ENCODE data around the gene INSR. TPM values are rescaled to one million over a fixed set of nuclear protein-coding genes. Genes with fewer than 3 reads are reported as not detected.

INSR gene
- total and polyA plus RNA-seq, 2 experiments from 2014 or later, result 6.2 to 11.7 TPM

DNA sequence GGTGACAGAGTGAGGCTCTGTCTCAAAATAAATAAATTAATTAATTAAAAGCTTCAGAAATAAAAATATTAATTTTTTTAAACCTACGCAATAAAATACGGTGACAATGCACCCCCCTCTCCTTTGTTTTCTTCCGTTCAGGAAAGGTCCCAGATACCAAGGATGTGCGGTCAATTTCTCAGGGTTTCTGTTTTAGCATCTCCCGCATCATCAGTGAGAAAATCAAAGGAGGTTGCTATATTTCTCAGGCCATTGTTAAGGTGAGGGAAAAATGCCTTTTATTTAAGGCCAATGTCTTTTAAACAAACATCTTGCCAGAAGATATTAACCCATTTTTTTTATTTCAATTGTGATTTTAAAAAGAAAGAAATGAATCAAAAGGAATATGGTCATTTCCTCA, 111.7 kb downstream of the INSR start:
- TF ChIP-seq EZH2 (IDR thresholded peaks at IDR 0.05; ENCODE audit: insufficient read depth, poor library complexity, severe bottlenecking) (no peak), EZH2phosphoT487 (IDR thresholded peaks at IDR 0.05; ENCODE audit: insufficient read depth, low read depth) (no peak)
- Histone ChIP-seq H3K9ac (peak overlapping the region; percentile 61), H4K20me1 (ENCODE audit: insufficient read depth) (no peaks in the 10 kb centered on the region), H3K27me3 (replicated peaks; ENCODE audit: insufficient read depth) (no peaks in the 10 kb centered on the region), H3K4me3 (peak overlapping the region; percentile 51; the same call in 1 of the 2 replicates), H2AFZ (no peak overlapping the region), H3K4me2 (ENCODE audit: unreplicated experiment) (peak overlapping the region; percentile 63), H3K79me2 (ENCODE audit: insufficient read depth) (no peaks in the 10 kb centered on the region), H3K36me3 (ENCODE audit: low read depth) (no peaks in the 10 kb centered on the region), H3K9me3 (ENCODE audit: low read depth) (no peaks in the 10 kb centered on the region), H3K9me2 (ENCODE audit: insufficient read depth) (no peaks in the 10 kb centered on the region), H3K4me1 (ENCODE audit: insufficient read depth) (peaks cover 21% of the 10 kb centered on the region), H3K27ac (peak overlapping the region; percentile 56), H3F3A (ENCODE audit: insufficient read depth) (peaks cover 11% of the 10 kb centered on the region)
- in situ Hi-C loops (cut with MboI), result no loop called here
- 89 to 95% methylated on average over 5 of the region's 5 CpGs for WGBS, 2 experiments (ENCODE audit: low coverage in 1 of 2, low lambda C conversion rate in 2 of 2, missing lambda C conversion rate in 2 of 2)
- no peak for DNase-seq

DNA sequence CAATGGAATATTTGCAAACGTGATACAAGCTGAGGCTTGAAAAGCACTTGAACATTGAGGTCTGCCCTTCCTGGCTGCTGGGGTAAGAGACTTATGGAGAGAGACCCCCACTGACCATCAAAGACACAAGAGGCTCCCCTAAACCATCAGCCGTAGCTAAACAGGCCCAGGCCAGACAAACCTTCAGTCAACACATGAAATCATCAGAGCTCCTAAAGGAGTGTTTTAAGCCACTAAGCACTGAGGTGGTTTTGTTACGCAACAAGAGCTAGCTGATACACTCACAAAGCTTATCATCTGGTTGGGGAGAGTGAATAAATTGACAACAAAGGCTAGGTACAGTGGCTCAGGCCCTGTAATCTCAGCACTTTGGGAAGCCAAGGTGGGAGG, 114.3 kb downstream of the INSR start:
- Histone ChIP-seq H3K27me3 (replicated peaks; ENCODE audit: insufficient read depth) (no peaks in the 10 kb centered on the region), H3K4me2 (ENCODE audit: unreplicated experiment) (no peak overlapping the region), H3K79me2 (ENCODE audit: insufficient read depth) (no peaks in the 10 kb centered on the region), H2AFZ (no peak overlapping the region), H3K4me3 (no peak overlapping the region), H3K9me2 (ENCODE audit: insufficient read depth) (no peaks in the 10 kb centered on the region), H3K9me3 (ENCODE audit: low read depth) (no peaks in the 10 kb centered on the region), H3K27ac (no peak overlapping the region), H3K9ac (no peak overlapping the region), H3K4me1 (ENCODE audit: insufficient read depth) (peaks cover 21% of the 10 kb centered on the region), H3F3A (ENCODE audit: insufficient read depth) (peaks cover 11% of the 10 kb centered on the region), H3K36me3 (ENCODE audit: low read depth) (no peaks in the 10 kb centered on the region), H4K20me1 (ENCODE audit: insufficient read depth) (no peaks in the 10 kb centered on the region)
- in situ Hi-C loops (cut with MboI), result no loop called here
- DNase-seq, result no peak
- WGBS, 2 experiments (ENCODE audit: low coverage in 1 of 2, low lambda C conversion rate in 2 of 2, missing lambda C conversion rate in 2 of 2), result 65 to 68% methylated on average over 3 of the region's 3 CpGs
- TF ChIP-seq EZH2phosphoT487 (IDR thresholded peaks at IDR 0.05; ENCODE audit: insufficient read depth, low read depth), result no peak
- TF ChIP-seq EZH2 (IDR thresholded peaks at IDR 0.05; ENCODE audit: insufficient read depth, poor library complexity, severe bottlenecking), result no peak

DNA sequence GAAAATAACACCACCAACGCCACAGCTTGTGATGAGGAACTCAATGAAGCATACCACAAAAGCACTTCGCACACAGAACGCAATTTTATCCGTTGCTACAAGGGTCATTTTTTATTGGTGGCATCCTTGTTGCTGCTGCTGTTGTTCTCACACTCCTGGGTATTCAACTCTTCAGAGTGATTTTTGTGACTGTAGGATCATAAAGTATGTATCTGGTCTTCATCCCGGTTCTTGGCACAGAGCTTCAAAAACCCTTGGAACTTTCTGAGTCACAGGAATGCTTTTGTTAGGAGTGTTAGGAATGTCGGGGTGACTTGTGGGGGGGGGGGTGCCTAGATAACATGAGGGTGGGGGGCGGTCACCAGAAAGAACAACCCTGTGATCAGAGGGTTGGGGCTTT, 116.3 kb downstream of the INSR start:
- Histone ChIP-seq H4K20me1 (ENCODE audit: insufficient read depth) (no peaks in the 10 kb centered on the region), H3K9me3 (ENCODE audit: low read depth) (no peaks in the 10 kb centered on the region), H3K79me2 (ENCODE audit: insufficient read depth) (no peaks in the 10 kb centered on the region), H3K4me2 (ENCODE audit: unreplicated experiment) (no peak overlapping the region), H3K36me3 (ENCODE audit: low read depth) (no peaks in the 10 kb centered on the region), H3K9me2 (ENCODE audit: insufficient read depth) (no peaks in the 10 kb centered on the region), H3K4me1 (ENCODE audit: insufficient read depth) (peaks cover 14% of the 10 kb centered on the region), H3K9ac (no peak overlapping the region), H2AFZ (no peak overlapping the region), H3K4me3 (no peak overlapping the region), H3K27ac (0 out of 2 replicates have a peak overlapping the region, but pooled peaks have one; percentile 26), H3K27me3 (replicated peaks; ENCODE audit: insufficient read depth) (no peaks in the 10 kb centered on the region), H3F3A (ENCODE audit: insufficient read depth) (peaks cover 8% of the 10 kb centered on the region)
- TF ChIP-seq EZH2phosphoT487 (IDR thresholded peaks at IDR 0.05; ENCODE audit: insufficient read depth, low read depth) (no peak), EZH2 (IDR thresholded peaks at IDR 0.05; ENCODE audit: insufficient read depth, poor library complexity, severe bottlenecking) (no peak)
- DNase-seq, result peak; percentile 64
- in situ Hi-C loops (cut with MboI), result no loop called here
- WGBS, 2 experiments (ENCODE audit: low coverage in 1 of 2, low lambda C conversion rate in 2 of 2, missing lambda C conversion rate in 2 of 2), result 48 to 49% methylated on average over 6 to 7 of the region's 7 CpGs

DNA sequence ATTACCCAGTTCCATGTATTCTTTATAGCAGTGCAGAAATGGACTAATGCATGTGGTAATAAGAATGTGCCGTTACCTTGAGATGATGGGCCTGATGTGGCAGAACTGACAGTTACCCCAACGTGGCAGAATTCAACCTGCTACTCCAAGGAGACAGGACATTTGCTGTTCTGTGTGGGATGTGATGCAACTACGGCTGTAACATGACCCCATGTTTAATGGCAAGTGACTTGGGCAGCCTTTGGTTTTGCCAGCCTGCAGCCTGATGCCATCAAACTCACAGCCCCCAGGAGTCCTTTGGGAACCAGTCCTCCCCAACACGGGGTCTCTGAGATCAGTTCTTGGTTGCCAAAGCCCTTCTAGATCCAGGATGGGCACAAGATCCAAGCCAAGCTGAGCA, 117.4 kb downstream of the INSR start:
- Histone ChIP-seq H3K27me3 (replicated peaks; ENCODE audit: insufficient read depth) (no peaks in the 10 kb centered on the region), H3K9me2 (ENCODE audit: insufficient read depth) (no peaks in the 10 kb centered on the region), H3K9ac (no peak overlapping the region), H3K27ac (no peak overlapping the region), H3K9me3 (ENCODE audit: low read depth) (no peaks in the 10 kb centered on the region), H3K4me3 (no peak overlapping the region), H3K4me1 (ENCODE audit: insufficient read depth) (peaks cover 8% of the 10 kb centered on the region), H3F3A (ENCODE audit: insufficient read depth) (peaks cover 4% of the 10 kb centered on the region), H3K79me2 (ENCODE audit: insufficient read depth) (no peaks in the 10 kb centered on the region), H3K4me2 (ENCODE audit: unreplicated experiment) (no peak overlapping the region), H2AFZ (no peak overlapping the region), H4K20me1 (ENCODE audit: insufficient read depth) (no peaks in the 10 kb centered on the region), H3K36me3 (ENCODE audit: low read depth) (no peaks in the 10 kb centered on the region)
- WGBS, 2 experiments (ENCODE audit: low coverage in 1 of 2, low lambda C conversion rate in 2 of 2, missing lambda C conversion rate in 2 of 2), result 91 to 97% methylated on average over 4 of the region's 4 CpGs
- DNase-seq, result no peak
- TF ChIP-seq EZH2phosphoT487 (IDR thresholded peaks at IDR 0.05; ENCODE audit: insufficient read depth, low read depth), result no peak
- TF ChIP-seq EZH2 (IDR thresholded peaks at IDR 0.05; ENCODE audit: insufficient read depth, poor library complexity, severe bottlenecking), result no peak
- in situ Hi-C loops (cut with MboI), result no loop called here

DNA sequence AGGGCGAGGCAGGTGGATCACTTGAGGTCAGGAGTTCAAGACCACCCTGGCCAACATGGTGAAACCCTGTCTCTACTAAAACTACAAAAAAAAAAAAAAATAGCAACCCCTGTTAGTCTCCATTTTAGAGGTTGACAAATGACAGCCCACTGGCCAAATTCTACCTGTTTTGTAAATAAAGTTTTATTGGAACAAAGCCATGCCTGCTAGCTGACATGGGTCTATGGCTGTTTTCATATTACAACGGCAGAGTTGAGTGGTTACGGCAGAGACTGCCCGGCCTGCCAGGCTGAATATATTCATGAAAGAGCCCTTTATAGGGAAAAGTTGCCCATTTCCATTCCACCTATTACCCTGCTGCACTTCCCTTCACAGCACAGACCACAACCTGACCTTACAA, 121.4 kb downstream of the INSR start:
- Histone ChIP-seq H3K27me3 (replicated peaks; ENCODE audit: insufficient read depth) (no peaks in the 10 kb centered on the region), H3K36me3 (ENCODE audit: low read depth) (0 out of 2 replicates have a peak, but pooled peaks cover 6% of the 10 kb centered on the region), H3F3A (ENCODE audit: insufficient read depth) (peaks cover 2% of the 10 kb centered on the region), H3K9me2 (ENCODE audit: insufficient read depth) (no peaks in the 10 kb centered on the region), H3K9me3 (ENCODE audit: low read depth) (no peaks in the 10 kb centered on the region), H2AFZ (no peak overlapping the region), H3K79me2 (ENCODE audit: insufficient read depth) (no peaks in the 10 kb centered on the region), H3K27ac (no peak overlapping the region), H3K9ac (no peak overlapping the region), H4K20me1 (ENCODE audit: insufficient read depth) (no peaks in the 10 kb centered on the region), H3K4me2 (ENCODE audit: unreplicated experiment) (no peak overlapping the region), H3K4me1 (ENCODE audit: insufficient read depth) (peaks cover 2% of the 10 kb centered on the region), H3K4me3 (no peak overlapping the region)
- no peak for DNase-seq
- in situ Hi-C loops (cut with MboI), result no loop called here
- no peak for TF ChIP-seq EZH2 (IDR thresholded peaks at IDR 0.05; ENCODE audit: insufficient read depth, poor library complexity, severe bottlenecking)
- no peak for TF ChIP-seq EZH2phosphoT487 (IDR thresholded peaks at IDR 0.05; ENCODE audit: insufficient read depth, low read depth)
- WGBS, 2 experiments (ENCODE audit: low coverage in 1 of 2, low lambda C conversion rate in 2 of 2, missing lambda C conversion rate in 2 of 2), result 95 to 99% methylated on average over 4 of the region's 4 CpGs
